GM19239 (cell line): ENCODE measurements around the gene CNTFR.

Source experiments
- DNase-seq: peaks from one replicate; pipeline ENCODE4 v3.0.0; 2011; ENCODE audit warnings: low spot score; ENCODE audit not compliant: insufficient read length
- FAIRE-seq: peaks from 2 replicates; lab custom pipeline; 2011; peaks lifted over from hg19 to GRCh38; lab: Jason Lieb, UNC

CNTFR gene

GRCh38 chr9:34557426-34558321 is 31.9 kb downstream of the CNTFR start:
- FAIRE-seq (no peak), DNase-seq (no peak)

- FAIRE-seq (no peak), DNase-seq (no peak)
Observed at GRCh38 chr9:34556949-34557348, 32.6 kb downstream of the CNTFR start.

GRCh38 chr9:34555936-34556525 is 33.5 kb downstream of the CNTFR start:
- FAIRE-seq (no peak), DNase-seq (no peak)

- DNase-seq (no peak), FAIRE-seq (no peak)
Observed at GRCh38 chr9:34555500-34555899, 34.0 kb downstream of the CNTFR start.

- FAIRE-seq (no peak), DNase-seq (no peak)
Observed at GRCh38 chr9:34555002-34555348, 34.5 kb downstream of the CNTFR start.

GRCh38 chr9:34554211-34555001 is 35.1 kb downstream of the CNTFR start:
- FAIRE-seq (no peak), DNase-seq (no peak)

DNA sequence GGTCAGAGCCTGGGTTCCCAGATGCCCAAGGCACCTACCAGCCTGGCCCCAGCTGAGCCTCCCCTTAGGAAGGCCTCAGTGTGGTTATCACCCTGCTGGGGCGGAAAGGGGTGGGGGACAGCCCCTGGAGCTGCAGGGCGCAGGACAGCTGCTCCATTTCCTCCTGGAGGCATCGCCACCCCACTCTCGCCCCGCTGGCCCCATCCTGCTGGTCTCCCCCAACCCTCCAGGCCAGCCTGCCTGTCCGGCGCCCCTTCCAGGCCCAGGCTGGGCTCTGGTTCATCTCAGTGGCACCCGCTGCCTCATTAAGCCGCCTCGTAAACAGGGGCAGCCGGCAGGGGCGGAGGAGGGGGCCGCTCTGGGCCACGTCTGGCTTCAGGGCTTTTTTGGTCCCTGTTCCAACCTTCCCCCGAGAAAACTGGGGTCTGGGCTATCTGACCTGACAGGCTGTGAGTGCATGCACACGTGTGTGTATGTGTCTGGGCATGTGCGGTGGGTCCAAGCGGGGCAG is 36.0 kb downstream of the CNTFR start:
- FAIRE-seq (no peak), DNase-seq (no peak)

- DNase-seq (no peak), FAIRE-seq (no peak)
Observed at GRCh38 chr9:34552986-34553385, 36.5 kb downstream of the CNTFR start.

DNA sequence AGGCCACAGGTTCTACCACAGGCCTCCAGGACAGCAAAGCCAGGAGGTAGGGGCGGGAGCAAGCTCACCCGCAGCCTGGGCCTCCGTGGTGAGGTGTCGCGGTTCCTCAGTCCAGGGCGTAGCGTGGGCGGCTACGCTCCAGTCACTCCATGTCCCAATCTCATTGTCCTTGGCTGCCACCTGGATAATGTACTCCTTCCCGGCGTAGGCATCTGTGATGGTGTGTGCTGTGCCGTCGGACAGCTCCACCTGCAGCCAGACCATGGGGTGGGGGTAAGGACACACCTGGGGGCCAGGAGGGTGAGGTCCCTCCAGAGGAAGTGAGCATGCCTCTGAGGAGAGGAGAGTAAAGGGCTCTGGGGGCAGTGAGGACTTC is 36.9 kb downstream of the CNTFR start:
- DNase-seq (no peak), FAIRE-seq (no peak)

DNA sequence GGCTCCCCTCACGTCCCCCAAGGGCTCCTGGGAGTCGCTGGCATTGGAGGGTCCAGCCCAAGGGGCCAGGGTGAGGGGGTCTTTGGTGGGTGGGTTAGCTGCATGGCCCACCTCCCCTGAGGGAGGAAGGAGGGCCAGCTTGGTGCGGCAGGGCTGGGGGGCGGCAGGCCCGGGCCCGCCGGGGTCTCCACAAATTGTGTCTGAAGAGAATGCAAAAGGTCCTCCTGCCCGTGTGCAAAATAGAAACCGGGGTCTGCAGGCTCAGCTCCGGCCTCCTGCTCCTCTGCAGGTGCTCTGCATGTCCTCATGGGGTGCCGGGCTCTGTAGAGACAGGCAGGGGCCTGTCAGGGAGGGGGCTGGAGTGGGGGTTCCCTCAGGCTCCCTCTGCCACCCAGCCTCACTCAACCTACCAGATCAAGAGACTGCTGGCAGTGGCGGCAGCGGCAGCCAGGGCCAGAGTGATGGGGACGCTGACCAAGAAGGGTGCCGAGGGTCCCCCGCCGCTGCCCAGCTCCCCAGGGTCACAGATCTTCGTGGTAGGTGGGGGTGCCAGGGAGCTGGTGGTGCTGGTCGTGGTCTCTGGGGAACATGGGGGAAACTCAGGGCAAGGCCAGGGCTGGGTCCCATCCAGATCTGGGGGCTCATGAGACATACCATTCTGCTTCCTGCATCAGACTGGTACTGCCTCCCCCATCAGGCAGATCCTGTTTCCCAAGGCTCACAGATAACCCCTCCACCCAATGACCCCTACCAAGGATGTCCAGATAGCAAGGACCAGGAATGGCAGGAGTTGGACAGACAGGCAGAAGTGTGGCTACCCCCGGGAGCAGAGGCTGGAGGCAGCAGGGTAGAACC is 37.5 kb downstream of the CNTFR start:
- no peak for DNase-seq
- no peak for FAIRE-seq

DNA sequence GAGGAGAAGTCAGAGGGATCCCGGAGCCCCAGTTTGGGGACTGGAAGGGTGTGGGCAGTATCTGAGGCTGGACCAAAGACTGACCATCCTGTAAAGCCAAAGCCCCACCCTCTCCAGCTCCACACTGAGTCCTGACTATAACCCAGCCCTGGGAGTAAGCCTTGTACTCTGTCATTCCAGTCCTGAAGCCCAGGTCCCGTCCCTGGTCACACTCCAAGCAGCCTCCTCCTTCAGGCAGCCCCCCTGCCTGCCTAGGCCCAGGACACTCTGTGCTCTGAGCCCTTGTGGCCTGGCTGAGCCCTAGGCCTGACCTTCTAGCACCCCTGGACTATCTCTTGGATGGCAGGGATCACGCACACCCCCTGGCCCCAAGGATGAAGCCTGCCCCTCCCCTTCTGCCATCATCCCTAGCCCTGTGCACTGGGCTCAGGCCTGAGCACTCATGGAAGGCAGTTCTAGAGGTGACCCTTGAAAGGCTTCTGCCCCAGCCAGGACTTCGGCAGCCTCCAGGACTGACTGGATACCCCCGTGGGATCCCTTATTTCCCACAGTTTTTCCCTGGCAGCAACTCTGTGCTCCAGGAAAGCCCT is 38.7 kb downstream of the CNTFR start:
- DNase-seq: no peak
- no peak for FAIRE-seq

DNA sequence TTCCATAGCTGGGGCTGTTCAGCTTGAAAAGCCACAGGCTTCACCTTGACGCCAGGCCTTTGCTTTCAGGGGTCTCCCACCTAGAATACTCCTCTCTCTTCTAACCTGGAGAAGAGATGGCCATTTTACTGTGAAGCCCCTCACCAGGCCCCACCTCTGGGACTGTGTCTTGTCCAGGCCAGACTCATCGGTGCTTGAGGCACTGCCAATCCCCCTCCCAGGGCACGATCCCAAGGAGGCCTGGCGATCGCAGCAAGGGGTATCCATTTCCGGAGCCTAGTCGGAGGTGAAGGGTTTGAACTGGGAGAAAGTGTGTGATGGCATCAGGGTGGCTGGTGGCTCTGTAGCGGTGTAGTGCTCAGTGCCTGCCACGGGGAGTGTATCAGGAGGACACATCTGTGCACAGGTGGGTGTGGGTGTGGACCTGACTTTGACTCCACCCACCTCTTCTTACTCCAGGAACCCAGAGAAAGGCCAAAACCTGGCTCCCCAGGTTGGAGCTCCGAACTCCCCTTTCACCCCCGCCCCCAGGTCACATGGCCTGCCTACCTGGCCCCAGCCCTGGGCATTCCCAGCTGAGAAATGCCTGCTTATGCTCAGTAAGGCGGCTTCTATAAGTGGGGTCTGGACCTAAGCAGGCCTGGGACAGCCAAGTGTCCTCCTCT is 39.4 kb downstream of the CNTFR start:
- FAIRE-seq (no peak), DNase-seq (no peak)

DNA sequence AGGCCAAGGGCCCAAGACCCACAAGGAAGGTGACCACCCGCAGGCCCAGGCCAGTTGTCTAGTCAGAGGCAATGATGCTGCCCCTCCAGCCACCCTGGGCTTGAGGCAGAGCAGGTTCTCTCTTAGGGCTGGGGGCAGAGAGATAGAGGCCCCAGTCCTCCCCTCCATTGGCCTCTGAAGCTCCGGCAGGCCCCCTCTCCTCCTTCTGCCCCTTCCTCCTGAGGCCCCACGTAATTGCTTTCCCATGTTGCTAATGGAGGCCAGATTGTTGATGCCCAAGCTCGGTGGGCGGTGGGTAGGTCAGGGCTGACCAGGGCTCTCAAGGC is 40.2 kb downstream of the CNTFR start:
- FAIRE-seq: no peak
- DNase-seq: no peak

DNA sequence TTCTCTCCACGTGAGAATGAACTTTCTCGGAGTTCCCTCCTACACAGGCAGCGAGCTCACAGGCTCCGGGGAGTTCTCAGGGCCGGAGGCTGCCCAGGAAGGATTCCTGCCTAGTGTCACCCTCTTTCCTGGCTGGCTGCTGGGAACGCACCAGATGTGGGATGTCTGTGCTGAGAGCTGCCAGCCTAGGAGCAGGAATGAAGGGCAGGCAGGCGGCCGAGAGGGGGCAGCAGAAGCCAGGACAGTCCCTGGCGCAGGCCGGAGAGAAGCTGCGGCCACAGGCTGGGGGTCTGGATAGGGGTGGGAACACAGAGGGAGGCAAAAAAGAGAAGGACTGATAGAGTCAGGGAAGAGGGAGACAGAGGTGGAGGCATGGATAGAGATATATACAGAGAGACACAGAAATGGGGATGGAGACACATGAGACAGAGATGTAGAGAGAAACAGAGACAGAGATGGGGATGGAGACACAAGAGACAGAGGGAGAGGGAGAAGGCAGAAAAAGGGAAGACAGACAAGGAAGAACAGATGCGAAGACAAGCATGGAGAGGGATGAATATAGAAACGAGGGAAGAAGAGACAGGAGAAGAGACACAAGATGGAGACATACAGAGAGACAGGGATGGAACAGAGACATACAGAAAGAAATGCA is 41.4 kb downstream of the CNTFR start:
- FAIRE-seq (peak; percentile 26), DNase-seq (no peak)

GRCh38 chr9:34546834-34547827 is 42.4 kb downstream of the CNTFR start:
- DNase-seq (no peak), FAIRE-seq (no peak)

GRCh38 chr9:34546102-34546833 is 43.3 kb downstream of the CNTFR start:
- no peak for DNase-seq
- FAIRE-seq: no peak

DNA sequence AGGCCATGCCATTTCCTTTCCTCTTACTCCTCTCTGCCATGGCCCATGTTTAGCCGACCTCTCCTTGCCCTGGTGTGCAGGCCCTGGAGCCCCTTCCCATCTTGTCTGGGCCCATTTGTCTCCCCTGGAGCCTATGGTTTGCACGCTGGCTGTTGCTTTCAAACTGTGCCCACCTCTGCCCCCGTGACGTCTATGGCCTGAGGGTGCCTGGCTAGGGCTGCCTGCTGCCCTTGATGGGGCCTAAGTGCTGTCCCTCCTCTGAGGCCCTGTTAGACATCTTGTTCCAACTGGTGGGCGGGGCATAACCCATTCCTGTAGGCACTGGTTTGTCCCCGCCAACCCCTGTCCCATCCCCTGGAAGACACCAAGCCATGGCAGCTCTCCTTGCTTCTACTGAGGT is 44.0 kb downstream of the CNTFR start:
- no peak for FAIRE-seq
- no peak for DNase-seq
